ENCODE measurements around the gene WIF1. TPM values are rescaled to one million over a fixed set of nuclear protein-coding genes. Genes with fewer than 3 reads are reported as not detected.
A peak's percentile ranks its signal among the peaks of the same experiment; 100 is the strongest.

Gene WIF1
- total and polyA plus RNA-seq, 2 of the 8 experiments (the other 6 are each of a cell fraction or from before 2014, with no cell fraction given): 1.8 to 9.1 TPM

DNA sequence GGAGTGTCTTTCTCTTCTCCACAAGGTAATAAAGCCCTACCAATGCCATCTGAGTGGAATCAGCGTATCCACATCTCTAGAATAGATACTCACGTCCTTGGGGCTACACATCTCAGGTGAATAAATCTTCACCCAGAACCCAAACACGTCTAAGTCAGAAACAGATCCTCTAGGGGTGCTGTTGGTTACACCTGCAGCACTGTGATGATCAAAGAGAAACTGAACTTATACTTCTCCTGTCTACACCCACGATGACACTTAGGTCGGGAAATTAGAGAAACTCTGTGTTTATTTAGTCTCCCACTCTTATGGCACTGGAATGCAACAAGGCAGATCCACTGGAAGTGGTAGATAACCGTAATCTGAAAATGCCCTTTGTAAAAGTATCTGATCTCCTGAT is 46.2 kb downstream of the WIF1 start:
- Histone ChIP-seq H3K56ac (replicated peaks; ENCODE audit: insufficient read length, low read depth, low read length) (no peak overlapping the region), H2AK5ac (ENCODE audit: low read depth, low read length) (no peak overlapping the region), H2BK20ac (ENCODE audit: low read length) (no peak overlapping the region), H3K23me2 (ENCODE audit: low read depth, low read length) (no peaks in the 10 kb centered on the region), H2BK15ac (ENCODE audit: low read length) (no peak overlapping the region), H3K18ac (ENCODE audit: extremely low read depth, low read length) (no peak overlapping the region), H3K9ac (replicated peaks in 1 of 4; ENCODE audit: extremely low read depth in 1 of 4, low read depth in 3 of 4, low read length in 3 of 4) (no peak overlapping the region), H2AFZ (ENCODE audit: low read length) (no peak overlapping the region), H2BK12ac (ENCODE audit: low read depth, low read length) (no peak overlapping the region), H2BK120ac (replicated peaks; ENCODE audit: low read depth, low read length) (no peak overlapping the region), H3K4me2 (ENCODE audit: insufficient read depth in 1 of 2, low read depth in 2 of 2, low read length in 2 of 2) (no peak overlapping the region), H3K14ac (ENCODE audit: insufficient read length) (no peak overlapping the region), H4K5ac (ENCODE audit: insufficient read length, low read depth, low read length) (no peak overlapping the region), H3K4ac (replicated peaks; ENCODE audit: insufficient read length, low read depth, low read length) (no peak overlapping the region), H4K20me1 (replicated peaks in 1 of 2; ENCODE audit: control insufficient read depth in 1 of 2, insufficient read depth in 2 of 2, low read length in 2 of 2) (no peaks in the 10 kb centered on the region), H3K9me3 (ENCODE audit: insufficient read depth in 2 of 2, low read depth in 1 of 2, low read length in 1 of 2) (no peaks in the 10 kb centered on the region), H4K91ac (replicated peaks; ENCODE audit: insufficient read length, low read length) (no peak overlapping the region), H3K79me1 (ENCODE audit: low read depth, low read length) (no peaks in the 10 kb centered on the region), H2BK5ac (ENCODE audit: low read depth, low read length) (no peak overlapping the region), H3K23ac (ENCODE audit: insufficient read length) (no peak overlapping the region), H3K4me1 (replicated peaks in 1 of 4; ENCODE audit: control insufficient read depth in 3 of 4, insufficient read depth in 4 of 4, low read length in 3 of 4) (peaks cover 0 to 3% (median 0%) of the 10 kb centered on the region in 4 experiments; a peak in 1 of 7 replicates), H3K36me3 (ENCODE audit: control insufficient read depth in 2 of 4, insufficient read depth in 4 of 4, low read length in 3 of 4) (no peaks in the 10 kb centered on the region), H3K79me2 (ENCODE audit: control insufficient read depth in 1 of 2, insufficient read depth in 2 of 2, low read length in 2 of 2) (no peaks in the 10 kb centered on the region), H4K8ac (ENCODE audit: extremely low read depth, insufficient read depth, low read length) (no peak overlapping the region), H3K27ac (ENCODE audit: low read depth, low read length) (no peak overlapping the region), H3K4me3 (ENCODE audit: extremely low read depth in 1 of 4, insufficient read depth in 2 of 4, low read depth in 3 of 4, low read length in 4 of 4) (no peak overlapping the region), H3K27me3 (replicated peaks in 1 of 4; ENCODE audit: control insufficient read depth in 3 of 4, extremely low read depth in 1 of 4, insufficient read depth in 3 of 4, low read length in 3 of 4) (no peaks in the 10 kb centered on the region)
- ChIA-PET CTCF (ENCODE audit: partially characterized antibody) (interaction anchor here (0.8 to 2.2 kb wide), 4 partner anchors 11 to 31 kb away, joined by 3 to 6 read pairs (median 4); no protein-coding TSS in a partner anchor), POLR2A (ENCODE audit: partially characterized antibody) (no interaction called here)
- FAIRE-seq: peak; percentile 45
- 78% methylated on average over 6 of the region's 6 CpGs; no CpG with 5 or more reads in 1 of the 2 experiments for WGBS, 2 experiments (ENCODE audit: extremely low coverage in 1 of 2, insufficient coverage in 1 of 2, insufficient read length in 1 of 2, insufficient replicate concordance in 2 of 2, low coverage in 1 of 2, low lambda C conversion rate in 2 of 2, missing lambda C conversion rate in 1 of 2)
- no peak for DNase-seq (ENCODE audit: low read depth in 1 of 2, low spot score in 2 of 2)
- no peak for TF ChIP-seq NANOG (IDR thresholded peaks at IDR 0.05; ENCODE audit: insufficient read depth, low read depth, low read length, poor library complexity, severe bottlenecking)
- no peak for TF ChIP-seq TEAD4 (IDR thresholded peaks at IDR 0.05; ENCODE audit: low read depth, low read length)
- TF ChIP-seq CTCF (IDR thresholded peaks at IDR 0.05; ENCODE audit: control extremely low read depth in 1 of 3, insufficient read depth in 1 of 3, low read depth in 1 of 3, low read length in 3 of 3): peak in 1 of 3 experiments; percentile 44; a peak in 1 of 4 replicates
- TF ChIP-seq ASH2L (IDR thresholded peaks at IDR 0.05; ENCODE audit: low read length): no peak
- TF ChIP-seq RAD21 (IDR thresholded peaks at IDR 0.05 in 1 of 2, conservative IDR thresholded peaks at IDR 0.05 in 1 of 2; ENCODE audit: low read depth in 2 of 2, low read length in 2 of 2): peak; percentile 2 to 33; a peak in 2 of 4 replicates

Measured in H1 (cell line).